BJ (cell line): Measurements from ENCODE around the gene DKKL1. TPM values are rescaled to one million over a fixed set of nuclear protein-coding genes. Genes with fewer than 3 reads are reported as not detected.

Source experiments
- CTCF ChIA-PET: fragments of 350-600 bp; formaldehyde crosslinking; extraction: SDS; loops from one replicate; lab custom pipeline; 2021; ENCODE audit warnings: antibody characterized with exemption, inconsistent platforms; lab: Yijun Ruan, JAX
- POLR2A ChIA-PET: fragments of 300-600 bp; sonication (Branson Sonifier 250); formaldehyde crosslinking; extraction: SDS; loops from one replicate; lab custom pipeline; 2021; ENCODE audit warnings: antibody characterized with exemption; lab: Charles Lee
- DNase-seq: peaks from one replicate; pipeline ENCODE4 v3.0.0-alpha.2; 2011; ENCODE audit warnings: low read depth
- H3K27me3 ChIP-seq: 2 replicates; pipeline ENCODE4 v1.6.0; 2011; ENCODE audit warnings: low read length; ENCODE audit not compliant: control insufficient read depth, insufficient read depth
- H3K36me3 ChIP-seq: 2 replicates; pipeline ENCODE4 v1.5.1; 2011; ENCODE audit warnings: low read length; ENCODE audit not compliant: control insufficient read depth, insufficient read depth
- H3K4me3 ChIP-seq: 2 replicates; pipeline ENCODE4 v1.5.1; 2011; ENCODE audit warnings: low read depth, mild to moderate bottlenecking, control low read depth, low read length
- CTCF ChIP-seq: IDR thresholded peaks from 2 replicates; pipeline ENCODE4 v1.5.1; 2011; ENCODE audit warnings: low read depth, mild to moderate bottlenecking, control low read depth, inconsistent platforms, low read length, moderate library complexity; ENCODE audit not compliant: insufficient read depth
- polyA plus RNA-seq: library from polyadenylated mRNA; depleted of rRNA; stranded (reverse); fragments of >200 nt; gene quantifications from 2 replicates; pipeline ENCODE4 v1.2.3, GENCODE V29; 2011

Gene DKKL1
- polyA plus RNA-seq, 1 experiment = 0.10 TPM

GRCh38 chr19:49407482-49408015 lies 43.9 kb downstream of the DKKL1 start:
- POLR2A ChIA-PET = no interaction called here

GRCh38 chr19:49408816-49409440 lies 45.3 kb downstream of the DKKL1 start:
- DNase-seq = no peak
- no peaks in the 10 kb centered on the region for H3K36me3 ChIP-seq
- H3K4me3 ChIP-seq = no peak overlapping the region
- POLR2A ChIA-PET = no interaction called here
- peaks cover 1% of the 10 kb centered on the region for H3K27me3 ChIP-seq
- TF ChIP-seq CTCF = no peak
- CTCF ChIA-PET = interaction anchor here (0.6 to 1.6 kb wide), 3 partner anchors 17 to 151 kb away, joined by 3 to 6 read pairs (median 3); no protein-coding TSS in a partner anchor

More at GRCh38 chr19:49407482-49408015, 43.9 kb downstream of the DKKL1 start:
- H3K36me3 ChIP-seq = no peaks in the 10 kb centered on the region
- CTCF ChIA-PET = no interaction called here
- DNase-seq = no peak
- no peak for TF ChIP-seq CTCF
- H3K4me3 ChIP-seq = no peak overlapping the region
- H3K27me3 ChIP-seq = peaks cover 1% of the 10 kb centered on the region

DNA sequence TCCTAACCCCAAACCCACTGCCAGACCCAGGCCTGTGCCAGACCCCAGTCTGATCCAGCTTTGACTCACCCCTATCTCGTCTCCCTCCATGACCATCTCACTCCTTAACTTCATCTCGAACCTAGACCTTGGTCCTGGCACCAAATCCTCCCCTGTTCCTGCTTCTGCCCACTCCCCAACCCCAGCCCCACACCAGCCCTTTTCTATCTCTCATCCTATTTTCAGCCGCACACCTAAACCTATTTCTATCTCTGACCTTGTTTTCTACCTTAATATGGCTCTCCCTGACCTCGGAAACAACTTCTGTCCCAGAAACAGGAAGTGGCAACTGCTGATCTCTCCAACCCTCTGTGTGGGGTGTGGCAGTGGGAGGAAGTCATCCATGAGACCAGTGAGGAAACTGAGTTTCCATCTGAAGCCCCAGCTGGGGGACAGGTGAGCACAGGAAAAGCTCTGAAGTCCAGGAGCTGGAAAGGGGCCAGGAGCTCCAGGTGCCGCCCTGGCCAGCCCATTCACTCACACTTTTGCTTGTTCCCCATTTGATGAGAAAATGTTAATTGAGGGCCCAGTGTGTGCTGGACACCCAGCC lies 45.9 kb downstream of the DKKL1 start:
- POLR2A ChIA-PET = no interaction called here
- CTCF ChIA-PET = interaction anchor here (0.6 to 1.6 kb wide), 2 partner anchors 18 to 152 kb away, joined by 3 to 6 read pairs; no protein-coding TSS in a partner anchor
- no peak overlapping the region for H3K4me3 ChIP-seq
- H3K27me3 ChIP-seq = peaks cover 1% of the 10 kb centered on the region
- DNase-seq = no peak
- TF ChIP-seq CTCF = no peak
- no peaks in the 10 kb centered on the region for H3K36me3 ChIP-seq

DNA sequence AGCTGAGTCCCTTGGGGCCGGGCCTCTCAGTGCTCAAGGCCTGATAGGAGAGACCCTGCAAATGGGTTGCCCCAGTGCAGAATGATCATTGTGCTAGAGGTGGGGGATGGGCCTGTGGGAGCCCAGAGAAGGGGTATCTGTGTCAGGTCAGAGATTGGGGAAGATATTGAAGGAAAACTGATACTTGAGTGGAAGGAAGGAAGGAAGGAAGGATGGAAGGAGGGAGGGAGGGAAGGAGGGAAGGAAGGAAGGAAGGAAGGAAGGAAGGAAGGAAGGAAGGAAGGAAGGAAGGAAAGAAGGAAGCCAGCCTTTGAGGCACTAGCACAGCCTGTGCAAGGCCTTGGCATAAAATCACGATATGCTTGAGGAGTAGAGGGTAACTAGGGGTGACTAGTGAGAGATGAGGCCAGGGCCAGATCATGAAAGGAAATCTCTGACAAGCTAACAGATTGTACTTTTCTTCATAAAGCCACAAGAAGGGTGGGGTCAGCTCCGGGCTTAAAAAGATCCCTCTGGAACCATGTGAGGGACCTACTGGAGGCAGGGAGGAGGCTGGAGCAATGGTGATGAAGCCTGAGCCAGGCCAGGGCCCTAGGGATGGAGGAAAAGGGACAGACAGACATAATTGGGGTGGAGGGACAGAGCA lies 48.1 kb downstream of the DKKL1 start:
- Histone ChIP-seq H3K27me3 (peaks cover 1% of the 10 kb centered on the region), H3K4me3 (no peak overlapping the region), H3K36me3 (no peaks in the 10 kb centered on the region)
- no peak for TF ChIP-seq CTCF
- CTCF ChIA-PET = interaction anchor here (2.4 kb wide), 1 partner anchor 20 kb away, joined by 7 read pairs; no protein-coding TSS in a partner anchor
- no peak for DNase-seq
- POLR2A ChIA-PET = no interaction called here

GRCh38 chr19:49413348-49413747 lies 49.7 kb downstream of the DKKL1 start:
- TF ChIP-seq CTCF = no peak
- ChIA-PET POLR2A (no interaction called here), CTCF (interaction anchor here (0.8 to 1.4 kb wide), 2 partner anchors 29 to 157 kb away, joined by 3 read pairs; no protein-coding TSS in a partner anchor)
- no peak for DNase-seq
- Histone ChIP-seq H3K4me3 (no peak overlapping the region), H3K27me3 (peaks cover 4% of the 10 kb centered on the region), H3K36me3 (no peaks in the 10 kb centered on the region)
